GM12892 (cell line): Measurements from ENCODE around the gene TOMM40.

ENCODE experiments used
- POLR2A ChIP-seq: IDR thresholded peaks from 2 replicates; pipeline ENCODE4 v1.6.1; 2011; ENCODE audit warnings: low read depth, low read length, control low read depth
- POLR2AphosphoS5 ChIP-seq: IDR thresholded peaks from 2 replicates; pipeline ENCODE4 v1.6.1; 2011; ENCODE audit warnings: low read depth, low read length, control low read depth
- TAF1 ChIP-seq: IDR thresholded peaks from 2 replicates; pipeline ENCODE4 v1.6.1; 2011; ENCODE audit warnings: low read depth, mild to moderate bottlenecking, control low read depth, low read length, borderline replicate concordance

DNA sequence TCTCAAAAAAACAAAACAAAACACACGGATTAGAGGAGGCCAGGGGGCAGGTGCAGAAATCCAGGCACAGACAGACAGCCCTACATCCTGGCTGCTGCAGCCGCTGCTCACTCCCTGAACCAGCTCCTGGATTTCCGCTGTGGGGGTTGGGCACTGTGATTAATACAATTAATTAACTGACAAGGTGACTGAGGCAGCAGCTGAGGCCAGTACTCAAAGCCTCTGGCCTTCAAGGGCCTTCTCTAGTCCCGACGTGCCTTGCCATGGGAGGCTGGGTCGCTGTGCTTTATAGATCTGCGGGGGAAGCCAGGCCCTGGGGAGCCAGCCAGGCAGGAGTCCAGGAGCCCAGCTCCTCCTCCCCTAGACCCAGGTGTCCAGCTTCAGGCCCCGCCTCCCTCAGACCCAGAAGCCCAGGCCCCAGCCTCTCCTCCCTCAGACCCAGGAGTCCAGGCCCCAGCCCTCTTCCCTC is 40.4 kb upstream of the TOMM40 start:
- no peak for TF ChIP-seq POLR2A
- TF ChIP-seq TAF1: no peak
- no peak for TF ChIP-seq POLR2AphosphoS5
